Astrocyte (in vitro differentiated cells and primary cell): ENCODE measurements around the gene TMEM129.

Source experiments
- EZH2 ChIP-seq: IDR thresholded peaks from 2 replicates; pipeline ENCODE4 v1.6.1; 2012; ENCODE audit warnings: mild to moderate bottlenecking, low read length, inconsistent platforms; ENCODE audit not compliant: insufficient read depth
- TF ChIP-seq, protein P1 (sequence below): IDR thresholded peaks from 2 replicates; pipeline ENCODE4 v1.5.1; 2011; ENCODE audit warnings: low read depth, mild to moderate bottlenecking, inconsistent platforms, low read length, moderate library complexity; ENCODE audit not compliant: insufficient read depth

DNA sequence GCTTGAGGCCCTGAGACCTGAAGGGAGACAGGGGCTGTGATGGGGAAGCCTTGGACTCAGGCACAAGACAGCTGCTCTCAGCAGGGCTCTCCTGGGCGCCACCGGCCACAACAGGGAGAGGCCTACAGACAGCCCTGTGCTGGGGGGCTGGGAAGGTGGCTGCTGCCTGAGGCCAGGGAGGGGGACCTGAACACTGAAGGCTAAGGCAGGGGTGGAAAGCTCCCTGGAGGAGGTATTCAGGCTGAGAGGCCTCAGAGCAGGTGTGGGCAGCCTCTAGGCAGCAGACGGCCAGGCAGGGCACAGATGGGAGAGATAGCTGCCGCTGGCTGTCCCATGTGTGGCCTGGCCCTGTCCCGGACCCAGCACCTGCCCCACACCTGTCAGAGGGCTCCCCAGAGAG, 33.2 kb upstream of the TMEM129 start:
- TF ChIP-seq, protein P1, sequence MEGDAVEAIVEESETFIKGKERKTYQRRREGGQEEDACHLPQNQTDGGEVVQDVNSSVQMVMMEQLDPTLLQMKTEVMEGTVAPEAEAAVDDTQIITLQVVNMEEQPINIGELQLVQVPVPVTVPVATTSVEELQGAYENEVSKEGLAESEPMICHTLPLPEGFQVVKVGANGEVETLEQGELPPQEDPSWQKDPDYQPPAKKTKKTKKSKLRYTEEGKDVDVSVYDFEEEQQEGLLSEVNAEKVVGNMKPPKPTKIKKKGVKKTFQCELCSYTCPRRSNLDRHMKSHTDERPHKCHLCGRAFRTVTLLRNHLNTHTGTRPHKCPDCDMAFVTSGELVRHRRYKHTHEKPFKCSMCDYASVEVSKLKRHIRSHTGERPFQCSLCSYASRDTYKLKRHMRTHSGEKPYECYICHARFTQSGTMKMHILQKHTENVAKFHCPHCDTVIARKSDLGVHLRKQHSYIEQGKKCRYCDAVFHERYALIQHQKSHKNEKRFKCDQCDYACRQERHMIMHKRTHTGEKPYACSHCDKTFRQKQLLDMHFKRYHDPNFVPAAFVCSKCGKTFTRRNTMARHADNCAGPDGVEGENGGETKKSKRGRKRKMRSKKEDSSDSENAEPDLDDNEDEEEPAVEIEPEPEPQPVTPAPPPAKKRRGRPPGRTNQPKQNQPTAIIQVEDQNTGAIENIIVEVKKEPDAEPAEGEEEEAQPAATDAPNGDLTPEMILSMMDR: no peak
- TF ChIP-seq EZH2: no peak
